NCI-H146 (cell line): ENCODE measurements around the gene TRERF1.
"Not testable (repeated sequence)": the region's sequence is repeated elsewhere in the genome, so short reads cannot be mapped to it uniquely, and the experiment has no call there.

ENCODE experiments used
- DNase-seq: peaks from one replicate; lab custom pipeline; 2025; lab: John Stamatoyannopoulos, UW

The TRERF1 gene

GRCh38 chr6:42450477-42451332 lies 1.0 kb downstream of the TRERF1 start:
- DNase-seq: no peak

GRCh38 chr6:42449917-42450476 lies 1.7 kb downstream of the TRERF1 start:
- DNase-seq: no peak

- DNase-seq: no peak
Measured at GRCh38 chr6:42448927-42449659, 2.6 kb downstream of the TRERF1 start.

GRCh38 chr6:42448391-42448790 lies 3.3 kb downstream of the TRERF1 start:
- DNase-seq: no peak

GRCh38 chr6:42446996-42447395 lies 4.7 kb downstream of the TRERF1 start:
- DNase-seq: no peak

- DNase-seq: no peak
Measured at GRCh38 chr6:42446370-42446769, 5.4 kb downstream of the TRERF1 start.

GRCh38 chr6:42445955-42446354 lies 5.8 kb downstream of the TRERF1 start:
- DNase-seq: not testable (repeated sequence)

GRCh38 chr6:42443312-42444060 lies 8.2 kb downstream of the TRERF1 start:
- DNase-seq: no peak

- no peak for DNase-seq
Measured at GRCh38 chr6:42441697-42442081, 10.0 kb downstream of the TRERF1 start.

- no peak for DNase-seq
Measured at GRCh38 chr6:42440778-42441696, 10.7 kb downstream of the TRERF1 start.

- DNase-seq: no peak
Measured at GRCh38 chr6:42440027-42440426, 11.7 kb downstream of the TRERF1 start.

- DNase-seq: no peak
Measured at GRCh38 chr6:42436825-42437224, 14.9 kb downstream of the TRERF1 start.

GRCh38 chr6:42434237-42434636 lies 17.5 kb downstream of the TRERF1 start:
- DNase-seq: no peak

- no peak for DNase-seq
Measured at GRCh38 chr6:42433409-42433808, 18.3 kb downstream of the TRERF1 start.

- DNase-seq: no peak
Measured at GRCh38 chr6:42431877-42432276, 19.8 kb downstream of the TRERF1 start.

GRCh38 chr6:42431356-42431755 lies 20.4 kb downstream of the TRERF1 start:
- DNase-seq: peak; percentile 20

- DNase-seq: no peak
Measured at GRCh38 chr6:42429836-42430235, 21.9 kb downstream of the TRERF1 start.

GRCh38 chr6:42429042-42429585 lies 22.6 kb downstream of the TRERF1 start:
- DNase-seq: no peak

- no peak for DNase-seq
Measured at GRCh38 chr6:42428326-42429041, 23.2 kb downstream of the TRERF1 start.

- DNase-seq: no peak
Measured at GRCh38 chr6:42427871-42428270, 23.9 kb downstream of the TRERF1 start.
